GM18511 (cell line): ENCODE data around the gene C1orf167.

ENCODE experiments used
- ATAC-seq: cut with Tn5 transposase; IDR thresholded peaks from one replicate; pipeline ENCODE4 v1.9.1; 2021; ENCODE audit warnings: mild to moderate bottlenecking, moderate library complexity; ENCODE audit not compliant: unreplicated experiment

The C1orf167 gene

DNA sequence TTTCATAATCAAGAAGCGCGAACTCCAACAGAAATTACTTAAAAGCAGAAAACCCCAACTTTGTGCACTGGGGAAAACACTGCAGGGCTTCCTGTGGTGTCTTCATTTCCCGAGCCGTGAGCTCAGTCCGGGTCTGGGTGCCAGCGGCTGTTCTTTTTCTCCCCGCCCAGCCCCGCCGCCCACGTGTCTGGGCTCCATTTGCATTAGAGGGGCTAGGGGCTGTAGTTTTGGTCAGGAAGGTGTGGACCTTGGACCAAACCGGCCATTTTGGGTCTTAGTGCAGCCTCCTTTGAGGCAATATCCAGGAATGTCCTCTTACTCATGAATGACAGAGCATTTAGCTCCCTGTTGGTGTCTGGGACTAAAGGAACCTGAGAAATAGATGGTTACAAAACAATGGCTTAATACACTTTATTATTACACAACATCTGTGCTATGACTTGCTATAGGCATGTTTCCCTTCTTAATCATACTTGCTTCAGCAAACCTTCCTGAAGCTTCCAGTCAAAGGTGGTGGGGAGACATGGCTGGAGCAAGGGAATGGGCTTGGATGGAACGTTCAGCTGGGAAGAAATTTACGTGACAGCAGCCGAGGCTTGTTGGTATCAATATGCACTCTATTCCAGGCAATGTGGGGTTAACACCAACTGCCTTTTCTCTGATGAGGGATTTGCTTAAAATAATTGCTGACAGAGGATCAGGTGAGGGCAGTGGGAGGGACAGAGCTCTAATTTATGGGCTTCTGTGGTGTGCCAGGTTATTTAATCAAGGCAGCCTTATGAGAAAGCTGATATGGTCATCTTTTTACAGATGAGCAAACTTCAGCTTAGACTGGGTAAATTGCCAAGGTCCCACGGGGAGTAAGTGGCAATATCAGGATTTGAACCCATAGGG, 25.0 kb upstream of the C1orf167 start:
- no peak for ATAC-seq

DNA sequence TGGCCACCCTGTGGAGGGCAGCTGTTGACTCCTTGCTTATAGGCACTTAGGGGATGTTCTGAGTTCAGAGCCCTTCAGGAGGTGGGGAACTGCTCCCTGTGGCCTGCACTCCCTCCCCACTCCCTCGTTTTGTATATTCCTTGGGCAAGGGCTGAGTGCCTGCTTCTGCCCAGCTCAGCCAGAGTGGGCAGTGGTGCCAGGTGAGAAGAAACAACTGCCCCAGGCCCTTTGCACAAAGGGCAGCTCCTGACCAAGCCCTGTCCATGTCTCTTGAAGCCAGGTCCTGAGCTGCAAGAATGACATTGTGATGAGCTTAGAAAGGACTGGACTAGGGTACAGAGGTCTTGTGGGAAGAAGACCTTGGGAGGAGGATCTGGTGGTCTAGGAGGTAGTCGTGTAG, 23.9 kb upstream of the C1orf167 start:
- no peak for ATAC-seq

DNA sequence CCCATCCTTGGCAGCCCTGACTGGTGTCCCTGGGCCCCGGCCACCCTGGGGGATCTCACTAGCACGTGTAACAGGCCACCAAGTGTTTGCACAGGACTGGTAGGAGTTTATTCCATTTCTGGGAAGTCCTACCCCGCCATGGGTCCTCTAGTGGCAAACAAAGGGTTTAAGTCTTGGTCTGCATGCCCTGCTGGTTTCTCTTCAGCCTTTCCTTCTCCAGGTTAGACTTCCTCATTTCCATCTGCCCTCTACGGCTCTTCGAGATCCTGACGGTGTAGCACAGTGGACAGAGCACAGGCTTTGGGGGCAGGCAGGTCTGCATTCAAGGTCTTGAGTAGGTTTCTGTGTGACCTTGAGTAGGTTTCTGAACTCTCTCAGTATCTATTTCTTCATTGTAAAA, 23.2 kb upstream of the C1orf167 start:
- no peak for ATAC-seq

DNA sequence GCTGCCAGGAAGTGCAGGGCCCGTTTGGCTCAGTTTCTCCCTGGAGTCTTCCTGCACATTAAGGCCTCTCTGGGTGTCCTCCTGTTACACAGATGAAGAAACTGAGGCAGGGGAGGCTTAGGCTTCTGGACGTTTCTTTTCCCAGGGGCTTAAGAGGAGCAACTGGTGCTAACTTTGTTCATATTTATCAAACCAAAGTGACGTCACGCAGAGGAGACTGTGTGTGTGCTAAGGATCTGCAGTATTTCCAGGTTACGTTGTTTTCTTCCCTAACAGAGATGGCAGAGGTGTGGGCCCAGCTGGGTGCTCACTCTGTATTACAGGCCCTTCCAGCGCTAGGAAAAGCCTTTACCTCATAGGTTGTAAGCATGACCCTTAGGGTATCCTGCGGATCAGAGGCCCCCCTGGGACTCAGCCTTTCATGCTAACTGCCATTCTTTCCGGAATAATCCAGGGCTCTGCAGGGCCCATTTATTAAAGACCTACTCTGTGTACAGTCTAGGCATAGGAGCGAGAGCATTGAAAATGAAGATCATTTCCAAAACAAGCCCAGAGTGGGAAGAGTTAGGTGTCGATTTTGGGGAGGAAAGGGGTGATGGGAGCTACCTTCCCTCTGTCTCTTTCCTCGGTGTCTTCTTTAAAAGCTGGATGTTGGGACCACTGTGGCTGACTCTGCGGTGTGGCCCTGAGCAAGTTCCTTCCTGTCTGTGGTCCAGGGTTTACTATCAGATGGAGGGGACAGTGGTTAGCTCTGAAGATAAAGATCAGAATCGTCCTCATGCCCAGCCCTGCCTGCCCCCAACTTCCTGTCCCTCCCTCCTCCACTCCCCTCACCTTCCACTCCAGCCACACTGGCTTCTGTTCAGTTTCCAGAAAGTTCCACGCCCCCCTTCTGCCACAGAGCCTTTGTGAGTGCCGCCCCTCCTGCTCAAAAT, 21.5 kb upstream of the C1orf167 start:
- no peak for ATAC-seq

DNA sequence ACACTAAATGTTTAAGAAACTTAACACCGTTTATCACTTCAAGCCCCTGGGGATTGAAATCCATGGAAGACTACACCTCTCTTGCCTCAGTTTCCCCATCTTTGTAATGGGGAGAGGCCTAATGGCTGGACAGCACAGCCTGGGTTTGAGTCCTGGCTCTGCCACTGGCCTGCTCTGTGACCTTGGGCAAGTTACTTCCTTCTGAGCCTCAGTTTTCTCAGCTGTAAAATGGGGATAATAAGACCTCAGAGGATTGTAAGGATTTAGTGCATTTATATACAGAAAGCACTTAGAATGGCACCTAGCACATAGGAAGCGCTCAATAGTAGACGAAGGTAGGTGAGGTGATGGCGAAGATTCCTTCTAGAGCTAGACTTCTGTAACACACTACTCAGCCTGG, 20.5 kb upstream of the C1orf167 start:
- ATAC-seq, result no peak

DNA sequence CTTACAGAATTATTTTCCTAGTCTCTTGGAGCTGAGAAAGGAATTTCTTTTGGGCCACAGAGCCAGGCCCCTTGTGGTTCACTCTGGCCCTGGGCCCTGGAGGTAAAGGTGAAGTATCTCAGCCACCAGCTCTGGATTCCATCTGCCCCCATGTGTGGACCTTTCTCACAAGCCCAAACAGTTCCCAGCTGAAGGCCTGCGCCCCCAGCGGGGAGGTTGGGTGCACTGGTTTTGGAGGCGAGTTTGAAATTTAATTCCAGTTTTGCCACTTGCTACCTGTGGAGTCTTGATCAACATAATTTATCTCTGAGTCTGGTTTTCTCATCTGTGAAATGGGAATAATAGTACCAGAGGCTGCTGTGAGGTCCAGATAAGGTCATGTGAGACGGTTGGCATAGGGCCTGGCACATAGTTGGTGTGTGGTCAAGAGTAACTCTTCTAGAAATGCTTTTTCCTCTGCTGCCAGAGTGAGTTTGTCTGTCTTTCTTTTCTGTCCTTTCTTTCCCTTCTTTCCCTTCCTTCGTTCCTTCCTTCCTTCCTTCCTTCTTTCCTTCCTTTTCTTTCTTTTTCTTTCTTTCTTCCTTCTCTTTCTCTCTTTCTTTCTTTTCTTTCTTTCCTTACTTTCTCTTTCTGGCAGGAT, 20.0 kb upstream of the C1orf167 start:
- ATAC-seq, result no peak

DNA sequence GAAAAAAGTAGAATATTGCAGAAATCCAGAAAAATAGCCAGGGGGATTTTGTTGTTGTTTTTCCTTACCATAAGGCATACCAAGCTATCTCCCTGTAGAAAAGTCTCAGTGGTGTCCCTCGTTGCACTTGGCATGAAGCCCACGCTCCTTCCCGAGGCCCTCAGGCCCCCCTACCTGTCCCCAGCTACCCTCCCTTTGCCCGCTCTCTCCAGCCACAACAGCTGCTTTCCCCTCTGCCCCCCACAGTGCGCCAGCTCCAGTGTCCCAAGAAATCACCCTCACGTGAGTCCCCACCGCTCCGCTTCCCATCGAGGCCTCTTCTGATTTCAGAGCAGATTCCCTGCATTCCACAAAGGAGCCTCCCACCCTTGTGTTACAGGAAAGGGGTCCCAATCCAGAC, 17.7 kb upstream of the C1orf167 start:
- no peak for ATAC-seq

DNA sequence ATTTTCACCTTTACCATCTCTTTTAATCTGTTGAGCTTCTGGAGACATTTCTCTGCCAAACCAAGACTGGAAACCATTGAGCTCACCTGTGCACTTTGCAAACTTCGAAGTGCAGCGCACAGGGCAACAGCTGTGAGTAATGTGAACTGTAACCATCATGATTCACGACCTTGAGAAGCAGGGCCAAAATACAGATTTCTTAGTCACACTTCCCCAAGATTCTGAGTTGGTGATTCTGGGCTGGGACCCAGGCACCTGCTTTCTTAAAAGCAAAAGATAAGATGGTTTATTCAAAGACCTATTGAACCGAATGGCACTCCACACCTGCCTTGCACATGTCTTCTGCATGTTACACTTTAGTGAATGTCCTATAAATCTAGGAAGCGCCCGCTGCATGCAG, 15.9 kb upstream of the C1orf167 start:
- no peak for ATAC-seq

DNA sequence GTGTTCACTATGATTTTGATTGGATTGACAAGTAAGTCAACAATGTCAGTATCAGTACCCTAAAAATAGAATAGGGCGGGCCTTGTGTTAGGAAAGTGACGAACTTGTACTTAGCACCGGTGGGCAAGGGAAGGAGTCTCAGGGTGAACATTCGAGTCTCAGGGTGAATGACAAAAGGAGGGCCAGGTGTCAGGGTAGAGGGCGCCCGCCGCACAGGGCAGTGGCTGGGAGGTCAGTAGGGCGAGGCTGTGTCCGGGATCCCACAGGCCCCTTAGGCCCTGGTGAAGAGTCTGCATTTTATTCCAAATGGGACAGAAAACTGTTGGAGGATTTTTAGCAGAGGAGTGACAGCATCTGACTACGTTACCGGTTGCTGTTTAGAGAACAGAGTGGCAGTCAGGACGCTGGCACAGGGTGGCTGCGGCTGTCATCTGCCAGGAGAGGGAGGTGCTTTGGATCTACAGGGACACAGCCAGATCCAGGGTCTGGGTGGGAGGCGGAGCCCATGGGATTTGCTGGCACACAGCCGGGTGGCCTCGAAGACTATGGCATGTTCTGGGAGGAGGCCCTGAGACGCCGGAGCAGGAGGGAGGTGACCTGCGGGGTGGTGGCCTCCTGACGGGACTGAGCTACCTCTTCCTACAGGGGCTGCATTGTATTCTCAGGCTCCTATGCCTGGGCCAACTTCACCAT, 15.1 kb upstream of the C1orf167 start:
- ATAC-seq, result no peak

DNA sequence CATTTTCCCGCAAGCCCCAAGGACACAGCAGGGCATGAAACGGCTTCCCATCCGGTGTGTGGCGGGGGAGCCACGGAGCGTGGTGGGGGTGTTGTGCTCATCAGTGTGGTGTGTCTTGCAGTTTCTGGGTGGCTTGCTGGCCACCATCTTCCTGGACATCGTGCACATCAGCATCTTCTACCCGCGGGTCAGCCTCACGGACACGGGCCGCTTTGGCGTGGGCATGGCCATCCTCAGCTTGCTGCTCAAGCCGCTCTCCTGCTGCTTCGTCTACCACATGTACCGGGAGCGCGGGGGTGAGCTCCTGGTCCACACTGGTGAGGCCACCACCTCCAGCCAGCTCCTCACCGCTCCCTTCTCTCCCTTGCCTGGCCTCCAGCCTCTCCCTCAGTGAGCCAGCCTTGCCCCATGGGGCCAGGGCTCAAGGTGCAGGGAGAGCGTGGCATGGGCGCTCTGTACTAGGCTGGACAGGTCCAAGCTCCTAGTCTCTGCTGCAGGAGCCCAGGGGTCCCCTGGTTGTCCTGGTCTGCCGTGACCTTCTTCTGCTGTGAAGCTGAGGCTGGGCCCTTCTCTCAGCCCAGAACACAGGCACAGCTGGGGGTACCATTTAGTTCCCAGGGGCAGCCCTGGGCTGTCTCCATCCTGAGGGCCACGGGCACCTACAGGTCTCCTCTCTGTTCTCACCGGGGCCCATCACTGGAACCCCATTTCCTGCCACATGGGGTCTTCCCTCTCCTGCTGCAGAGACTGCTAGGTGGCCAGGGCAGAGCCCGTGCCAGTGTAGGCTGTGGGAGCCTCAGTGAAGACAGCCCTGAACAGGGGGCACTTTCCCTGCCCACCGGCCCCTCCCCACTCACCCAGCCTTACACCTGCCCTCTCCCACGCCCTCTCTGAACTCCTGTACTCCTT, 13.4 kb upstream of the C1orf167 start:
- ATAC-seq, result no peak

DNA sequence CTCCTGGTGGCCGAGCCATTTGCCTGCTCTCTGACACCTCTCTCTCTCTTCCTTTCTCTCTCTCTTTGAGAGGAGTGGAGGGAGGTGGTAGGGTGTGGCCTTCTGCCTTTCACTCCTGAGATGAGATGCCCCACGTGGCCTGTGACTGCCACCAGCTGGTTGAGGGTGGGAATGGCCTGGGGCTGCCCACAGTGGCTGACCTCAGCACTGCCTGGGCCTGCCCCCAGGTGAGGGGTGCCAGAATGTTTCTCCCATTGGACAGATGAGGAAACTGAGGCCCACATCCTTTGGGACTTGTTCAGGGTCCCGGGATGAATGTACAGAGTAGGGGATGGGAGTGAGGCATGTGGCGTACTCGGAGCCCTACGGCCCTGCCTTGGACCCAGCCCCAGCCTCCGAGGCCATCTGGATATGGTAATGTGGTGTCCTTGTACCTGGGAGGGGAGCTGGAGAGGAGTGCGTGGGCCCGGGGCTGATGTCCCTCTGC, 12.7 kb upstream of the C1orf167 start:
- no peak for ATAC-seq

DNA sequence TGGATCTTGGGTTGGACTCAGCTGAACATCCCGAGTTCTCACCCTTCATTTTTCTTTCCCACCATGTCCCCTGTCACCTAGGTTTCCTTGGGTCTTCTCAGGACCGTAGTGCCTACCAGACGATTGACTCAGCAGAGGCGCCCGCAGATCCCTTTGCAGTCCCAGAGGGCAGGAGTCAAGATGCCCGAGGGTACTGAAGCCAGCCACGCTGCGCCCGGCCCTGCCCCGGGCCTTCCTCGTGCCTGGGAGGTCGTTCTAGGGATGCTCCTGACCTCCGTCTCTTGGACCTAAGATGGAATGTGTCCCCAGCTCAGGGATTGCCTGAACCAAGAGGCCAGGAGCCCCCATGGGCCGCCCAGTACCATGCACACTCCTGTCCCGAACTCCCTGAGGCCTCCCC, 12.0 kb upstream of the C1orf167 start:
- no peak for ATAC-seq

DNA sequence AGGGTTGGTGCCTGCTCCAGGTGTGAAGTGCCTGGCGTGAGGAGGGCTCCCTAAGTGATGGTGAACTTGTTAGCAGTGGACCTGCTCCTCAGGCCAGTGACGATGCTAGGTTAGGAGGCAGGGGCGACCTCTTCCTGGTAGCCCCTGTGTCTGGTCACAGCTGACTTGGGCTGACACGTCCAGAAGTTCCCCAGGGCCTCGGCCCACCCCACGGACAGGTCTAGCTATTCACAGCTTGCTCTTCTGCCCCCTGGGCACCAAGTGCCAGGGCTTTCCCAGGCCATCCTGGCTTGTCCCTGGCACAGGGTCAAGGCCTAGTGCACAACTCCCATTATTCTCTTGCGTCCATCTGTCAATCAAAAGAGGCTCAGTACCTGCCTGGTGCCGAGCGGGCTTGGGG, 10.9 kb upstream of the C1orf167 start:
- ATAC-seq, result no peak

DNA sequence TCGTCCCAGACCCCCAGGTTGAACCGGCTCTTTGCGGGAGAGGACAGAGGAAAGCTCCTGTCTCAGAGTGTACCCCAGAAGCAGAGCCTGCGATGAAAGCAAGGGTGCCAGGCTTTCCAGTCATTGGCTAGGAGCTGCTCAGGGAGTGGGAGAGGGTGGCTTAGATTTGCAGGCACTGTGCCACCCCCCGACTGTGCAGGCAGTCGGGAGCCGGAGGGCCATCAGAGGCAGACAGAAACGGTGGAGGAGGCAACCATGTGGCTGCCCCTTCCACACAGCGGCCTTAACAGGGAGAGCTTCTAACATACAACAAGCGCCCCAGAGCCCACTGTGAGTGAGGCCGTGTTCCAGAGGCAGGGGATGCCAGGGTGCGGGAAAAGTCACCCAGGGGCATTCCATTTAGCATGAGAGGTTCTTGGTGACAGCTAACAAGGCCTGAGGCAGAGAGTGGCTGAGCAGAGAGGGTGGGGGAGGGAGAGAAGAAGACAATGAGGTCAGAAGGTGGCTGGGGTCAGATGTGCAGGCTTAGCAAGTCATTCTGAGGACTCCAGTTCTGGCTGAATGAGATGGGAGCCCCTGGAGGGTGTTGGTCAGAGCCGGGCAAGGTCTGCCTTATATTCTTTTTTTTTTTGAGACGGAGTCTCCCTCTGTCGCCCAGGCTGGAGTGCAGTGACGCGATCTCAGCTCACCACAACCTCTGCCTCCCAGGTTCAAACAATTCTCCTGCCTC, 9.5 kb upstream of the C1orf167 start:
- no peak for ATAC-seq

DNA sequence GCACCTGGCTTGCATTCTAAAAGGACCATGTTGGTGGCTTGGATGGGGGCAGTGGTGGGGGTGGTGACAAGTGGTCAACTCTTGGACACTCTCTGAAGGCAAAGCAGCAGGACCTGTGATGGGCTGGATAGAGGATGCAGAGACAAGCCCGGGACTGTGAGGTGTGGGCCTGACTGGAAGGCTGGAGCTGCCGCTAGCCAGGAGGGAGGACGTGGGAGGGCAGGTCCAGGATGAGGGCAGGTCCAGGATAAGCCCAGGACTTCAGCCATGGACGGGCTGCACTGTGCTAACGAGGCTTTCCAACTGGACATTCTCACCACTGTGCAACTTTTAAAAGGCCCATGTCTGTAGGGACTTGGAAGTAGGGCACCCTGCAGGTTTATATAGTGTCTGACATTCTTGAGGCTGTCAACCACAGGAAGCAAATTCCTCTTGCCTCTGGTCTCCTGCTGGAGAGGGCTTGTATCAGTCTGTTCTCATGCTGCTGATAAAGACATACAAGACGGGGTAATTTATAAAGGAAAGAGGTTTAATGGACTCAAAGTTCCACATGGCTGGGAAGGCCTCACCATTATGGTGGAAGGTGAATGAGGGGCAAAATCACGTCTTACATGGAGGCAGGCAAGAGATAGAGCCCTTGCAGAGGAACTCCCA, 8.3 kb upstream of the C1orf167 start:
- ATAC-seq, result no peak

DNA sequence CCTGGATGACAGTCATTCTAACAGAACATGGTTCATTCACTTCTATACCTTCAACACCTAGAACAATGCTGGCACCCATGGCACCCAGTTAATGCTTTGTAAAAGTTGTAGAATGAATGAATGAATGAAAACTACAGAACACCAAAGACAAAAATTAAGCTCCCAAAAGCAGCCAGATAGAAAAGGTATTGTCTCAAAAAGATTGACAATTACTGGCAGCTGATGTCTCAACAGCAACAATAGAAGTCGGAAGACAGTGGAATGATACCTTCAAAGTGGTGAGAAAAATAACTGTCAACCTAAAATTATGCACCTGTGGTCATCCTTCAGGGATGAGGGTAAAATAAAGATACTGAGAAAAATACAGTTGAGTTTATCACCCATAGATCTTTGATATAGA, 4.9 kb upstream of the C1orf167 start:
- ATAC-seq, result no peak

DNA sequence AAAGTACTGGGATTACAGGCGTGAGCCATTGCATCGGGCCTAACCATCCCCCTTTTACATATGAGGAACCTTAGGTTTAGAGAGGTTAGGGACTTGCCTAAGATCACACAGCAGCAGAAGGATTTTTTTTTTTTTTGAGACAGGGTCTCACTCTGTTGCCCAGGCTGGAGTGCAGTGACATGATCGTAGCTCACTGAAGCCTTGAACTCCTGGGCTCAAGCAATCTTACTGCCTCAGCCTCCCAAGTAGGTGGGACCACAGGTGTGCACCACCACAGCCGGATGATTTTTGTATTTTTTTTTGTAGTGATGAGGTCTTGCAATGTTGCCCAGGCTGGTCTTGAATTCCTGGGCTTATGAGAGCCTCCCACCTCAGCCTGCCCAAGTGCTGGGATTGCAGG, 2.2 kb upstream of the C1orf167 start:
- ATAC-seq, result no peak

DNA sequence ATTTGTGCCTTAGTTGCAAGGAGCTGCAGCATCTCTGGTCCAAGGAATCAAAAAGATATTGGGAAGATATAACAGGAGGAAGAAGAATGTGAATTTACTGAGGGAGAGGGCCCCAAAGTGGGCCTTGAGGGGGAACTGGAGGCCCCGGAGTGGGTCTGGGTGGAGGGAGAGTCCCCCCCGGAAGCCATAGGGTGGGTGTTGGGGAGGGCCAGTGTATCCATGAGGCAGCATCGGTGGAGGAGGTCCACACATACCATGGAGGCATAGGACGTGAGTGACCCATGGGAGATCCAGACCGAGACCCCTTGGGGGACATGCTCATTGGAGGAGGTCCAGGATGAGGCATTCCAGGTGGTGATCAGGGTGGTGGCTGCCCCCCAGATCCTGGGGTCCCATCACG, 708 bp upstream of the C1orf167 start:
- no peak for ATAC-seq
